D721Med (cell line): ENCODE results near the gene CEP128.
A peak's percentile ranks its signal among the peaks of the same experiment; 100 is the strongest.

ENCODE experiments used
- DNase-seq: peaks from one replicate; pipeline ENCODE4 v3.0.0; 2011; ENCODE audit warnings: low spot score; ENCODE audit not compliant: insufficient read length
- FAIRE-seq: peaks from 2 replicates; lab custom pipeline; 2011; peaks lifted over from hg19 to GRCh38; lab: Jason Lieb, UNC
- TF ChIP-seq, protein P1 (sequence below): IDR thresholded peaks from 2 replicates; pipeline ENCODE4 v1.5.1; 2012; ENCODE audit warnings: mild to moderate bottlenecking, control low read depth; ENCODE audit not compliant: insufficient read depth; ENCODE audit errors: missing control alignments

The CEP128 gene

DNA sequence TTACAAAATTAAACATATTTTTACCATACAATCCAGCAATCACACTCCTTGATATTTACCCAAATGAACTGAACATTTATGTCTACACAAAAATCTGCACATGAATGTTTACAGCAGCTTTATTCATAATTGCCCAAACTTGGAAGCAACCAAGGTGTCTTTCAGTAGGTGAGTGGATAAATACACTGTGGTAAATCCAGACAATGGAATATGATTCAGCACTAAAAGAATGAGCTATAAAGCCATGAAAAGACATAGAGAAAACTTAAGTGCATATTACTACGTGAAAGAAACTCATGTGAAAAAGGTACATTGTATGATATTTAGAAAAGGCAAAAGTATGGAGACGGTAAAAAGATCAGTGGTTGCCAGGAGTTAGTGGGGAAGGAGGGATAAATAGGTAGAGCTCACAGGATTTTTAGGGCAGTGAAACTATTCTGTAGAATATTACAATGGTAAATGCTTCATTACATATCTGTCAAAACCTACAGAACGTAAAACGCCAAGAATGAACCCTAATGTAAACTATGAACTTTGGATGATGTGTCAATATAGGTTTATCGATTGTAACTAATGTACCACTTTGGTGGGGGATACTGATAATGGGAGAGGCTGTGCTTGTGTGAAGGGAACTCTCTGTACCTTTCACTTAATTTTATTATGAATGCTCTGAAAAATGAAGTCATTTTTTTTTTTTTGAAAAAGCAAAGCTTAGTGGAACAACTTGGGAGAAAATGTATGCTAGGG, 295.7 kb downstream of the CEP128 start:
- TF ChIP-seq, protein P1, sequence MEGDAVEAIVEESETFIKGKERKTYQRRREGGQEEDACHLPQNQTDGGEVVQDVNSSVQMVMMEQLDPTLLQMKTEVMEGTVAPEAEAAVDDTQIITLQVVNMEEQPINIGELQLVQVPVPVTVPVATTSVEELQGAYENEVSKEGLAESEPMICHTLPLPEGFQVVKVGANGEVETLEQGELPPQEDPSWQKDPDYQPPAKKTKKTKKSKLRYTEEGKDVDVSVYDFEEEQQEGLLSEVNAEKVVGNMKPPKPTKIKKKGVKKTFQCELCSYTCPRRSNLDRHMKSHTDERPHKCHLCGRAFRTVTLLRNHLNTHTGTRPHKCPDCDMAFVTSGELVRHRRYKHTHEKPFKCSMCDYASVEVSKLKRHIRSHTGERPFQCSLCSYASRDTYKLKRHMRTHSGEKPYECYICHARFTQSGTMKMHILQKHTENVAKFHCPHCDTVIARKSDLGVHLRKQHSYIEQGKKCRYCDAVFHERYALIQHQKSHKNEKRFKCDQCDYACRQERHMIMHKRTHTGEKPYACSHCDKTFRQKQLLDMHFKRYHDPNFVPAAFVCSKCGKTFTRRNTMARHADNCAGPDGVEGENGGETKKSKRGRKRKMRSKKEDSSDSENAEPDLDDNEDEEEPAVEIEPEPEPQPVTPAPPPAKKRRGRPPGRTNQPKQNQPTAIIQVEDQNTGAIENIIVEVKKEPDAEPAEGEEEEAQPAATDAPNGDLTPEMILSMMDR, result no peak
- FAIRE-seq, result peak; percentile 6
- no peak for DNase-seq

- no peak for DNase-seq
- peak; percentile 21 for FAIRE-seq
- TF ChIP-seq, protein P1, result no peak
Observed at GRCh38 chr14:80644826-80645225, 296.7 kb downstream of the CEP128 start.

DNA sequence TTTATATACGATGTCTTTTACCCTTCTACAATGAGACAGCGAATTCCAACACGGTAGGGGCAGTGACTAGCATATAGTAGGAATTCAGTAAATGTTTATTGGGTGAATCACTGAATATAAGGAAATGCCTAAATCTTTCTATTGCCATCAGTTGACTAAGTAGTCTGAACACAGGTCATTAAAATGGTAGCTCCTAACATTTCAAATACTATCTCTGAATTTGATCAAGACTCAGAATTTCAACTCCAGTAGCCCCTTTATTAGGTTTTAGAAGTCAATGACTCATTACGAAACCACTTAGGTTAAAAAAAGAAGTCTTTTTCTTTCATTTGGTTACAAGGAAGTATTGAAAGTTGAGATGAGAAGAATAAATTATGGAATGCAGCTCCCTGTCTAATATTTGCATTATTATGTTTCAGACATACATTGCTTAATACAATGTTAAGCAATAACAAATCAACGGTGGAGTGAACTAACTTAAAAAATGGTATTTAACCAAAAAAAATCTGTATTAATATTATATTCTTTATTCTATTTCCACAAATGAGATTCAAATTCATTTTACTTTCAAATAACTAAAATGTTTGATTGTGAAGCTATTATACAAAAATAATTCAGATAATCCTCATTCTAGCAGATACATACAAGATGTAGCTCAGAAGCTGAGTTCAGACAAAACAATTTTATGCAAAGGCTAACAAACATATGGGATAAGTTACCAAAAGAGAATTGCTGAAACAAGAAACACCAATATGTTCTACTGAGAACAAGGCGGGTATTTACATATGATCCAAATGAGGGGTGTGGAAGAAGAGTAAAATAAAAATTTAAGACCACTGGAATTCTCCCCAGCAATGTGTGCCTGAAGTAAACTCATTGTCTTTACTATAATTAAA, 302.7 kb downstream of the CEP128 start:
- TF ChIP-seq, protein P1, result no peak
- no peak for DNase-seq
- no peak for FAIRE-seq

GRCh38 chr14:80637756-80638619, 303.6 kb downstream of the CEP128 start:
- TF ChIP-seq, protein P1, result no peak
- no peak for FAIRE-seq
- DNase-seq, result no peak

DNA sequence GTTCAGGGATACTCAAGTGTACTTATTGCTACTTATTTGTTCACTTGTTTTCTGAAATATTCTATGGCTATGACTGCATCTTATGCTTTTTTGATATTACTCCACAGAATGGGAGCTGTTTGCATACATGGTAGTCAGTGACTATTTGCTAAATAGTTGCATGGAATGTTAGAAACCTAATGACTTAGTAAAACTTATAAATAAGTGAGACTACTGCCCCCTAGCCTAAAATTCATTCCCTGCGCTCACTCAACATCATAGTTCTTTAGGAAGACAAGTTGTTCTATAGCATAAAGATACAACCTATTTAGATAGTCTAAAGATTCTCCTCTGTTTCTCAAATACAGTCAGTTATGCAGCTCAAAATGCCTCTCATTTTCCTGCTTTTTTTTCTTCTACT, 305.5 kb downstream of the CEP128 start:
- FAIRE-seq (no peak), DNase-seq (no peak)
- TF ChIP-seq, protein P1, result peak; percentile 9

DNA sequence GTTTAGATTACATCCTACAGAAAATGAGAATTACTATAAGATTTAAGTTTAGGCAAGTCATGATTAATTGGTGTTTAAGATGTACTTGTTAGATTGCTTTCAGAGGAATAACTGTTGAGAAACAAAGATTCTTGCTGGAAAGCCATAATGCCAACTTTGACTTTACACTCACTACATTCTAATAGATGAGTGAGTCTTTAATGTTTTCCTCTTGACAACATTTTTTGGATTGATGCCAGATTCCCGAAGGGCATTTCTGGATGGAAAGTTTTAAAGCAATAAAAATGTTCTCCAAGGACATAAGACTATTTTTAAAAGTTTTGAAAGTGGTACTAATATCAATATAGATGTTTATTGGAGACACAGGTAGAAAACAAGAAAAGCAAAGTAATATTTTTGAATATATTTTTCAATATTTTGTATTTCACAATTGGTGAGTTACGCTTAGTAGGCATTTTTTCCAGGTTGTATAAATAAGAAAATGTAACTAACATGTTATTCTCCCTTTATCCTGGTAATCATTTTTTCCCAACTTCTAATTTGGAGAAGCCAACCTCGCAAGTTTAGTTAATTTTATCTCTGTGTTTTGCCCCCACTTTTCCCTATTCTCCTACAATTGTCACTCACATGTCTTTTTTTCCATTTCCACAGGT, 307.3 kb downstream of the CEP128 start:
- TF ChIP-seq, protein P1, result no peak
- DNase-seq (no peak), FAIRE-seq (no peak)
